IPS-20b (cell line): Measurements from ENCODE around the gene PHF2.

ENCODE experiments used
- H3K27ac ChIP-seq: one replicate; pipeline ENCODE4 v1.5.1; 2013; ENCODE audit warnings: low read length
- H3K27me3 ChIP-seq: 2 replicates; pipeline ENCODE4 v1.6.1; 2013; ENCODE audit warnings: mild to moderate bottlenecking, low read length, inconsistent platforms; ENCODE audit not compliant: insufficient read depth
- H3K36me3 ChIP-seq: 2 replicates; pipeline ENCODE4 v1.6.1; 2013; ENCODE audit warnings: low read depth, mild to moderate bottlenecking, inconsistent platforms, low read length, moderate library complexity; ENCODE audit not compliant: insufficient read depth
- H3K4me1 ChIP-seq: 2 replicates; pipeline ENCODE4 v1.6.1; 2013; ENCODE audit warnings: mild to moderate bottlenecking, control low read depth, inconsistent platforms, low read length, moderate library complexity; ENCODE audit not compliant: insufficient read depth
- H3K4me3 ChIP-seq: 2 replicates; pipeline ENCODE4 v1.5.1; 2013; ENCODE audit warnings: mild to moderate bottlenecking, low read length, inconsistent platforms
- H3K9ac ChIP-seq: 2 replicates; pipeline ENCODE4 v1.6.1; 2013; ENCODE audit warnings: low read depth, mild to moderate bottlenecking, inconsistent platforms, low read length, moderate library complexity
- H3K9me3 ChIP-seq: 2 replicates; pipeline ENCODE4 v1.6.1; 2013; ENCODE audit warnings: mild to moderate bottlenecking, low read depth, low read length, inconsistent platforms; ENCODE audit not compliant: insufficient read depth

PHF2 gene

GRCh38 chr9:93576258-93577077 is at the start of gene PHF2:
Gene PHF2 (plus strand): TSS chr9:93576584. CDS start chr9:93576774, 190 bp downstream.
- Histone ChIP-seq H3K4me1 (peaks cover 4% of the 10 kb centered on the region; the same call in 1 of the 2 replicates), H3K9ac (peak within 1 kb of the TSS; percentile 66; the same call in 1 of the 2 replicates), H3K27ac (no peak within 1 kb of the TSS), H3K27me3 (peaks cover 21% of the 10 kb centered on the region), H3K9me3 (no peaks in the 10 kb centered on the region), H3K36me3 (no peaks in the 10 kb centered on the region), H3K4me3 (peak within 1 kb of the TSS; percentile 75)

- Histone ChIP-seq H3K27me3 (no peaks in the 10 kb centered on the region), H3K27ac (no peak overlapping the region), H3K9me3 (no peaks in the 10 kb centered on the region), H3K9ac (no peak overlapping the region), H3K4me1 (no peaks in the 10 kb centered on the region), H3K4me3 (no peak overlapping the region), H3K36me3 (peaks cover 88% of the 10 kb centered on the region)
Observed at GRCh38 chr9:93531374-93531773, 45.0 kb upstream of the PHF2 start.

- Histone ChIP-seq H3K36me3 (peaks cover 87% of the 10 kb centered on the region), H3K4me3 (no peak overlapping the region), H3K9ac (no peak overlapping the region), H3K27ac (no peak overlapping the region), H3K9me3 (no peaks in the 10 kb centered on the region), H3K27me3 (no peaks in the 10 kb centered on the region), H3K4me1 (no peaks in the 10 kb centered on the region)
Observed at GRCh38 chr9:93532141-93532540, 44.2 kb upstream of the PHF2 start.

GRCh38 chr9:93533863-93534262 is 42.5 kb upstream of the PHF2 start:
- Histone ChIP-seq H3K27me3 (no peaks in the 10 kb centered on the region), H3K36me3 (peaks cover 77% of the 10 kb centered on the region), H3K27ac (no peak overlapping the region), H3K9me3 (no peaks in the 10 kb centered on the region), H3K4me3 (no peak overlapping the region), H3K9ac (no peak overlapping the region), H3K4me1 (no peaks in the 10 kb centered on the region)

GRCh38 chr9:93536167-93536566 is 40.2 kb upstream of the PHF2 start:
- Histone ChIP-seq H3K4me3 (no peak overlapping the region), H3K9ac (no peak overlapping the region), H3K27me3 (no peaks in the 10 kb centered on the region), H3K9me3 (no peaks in the 10 kb centered on the region), H3K4me1 (no peaks in the 10 kb centered on the region), H3K27ac (no peak overlapping the region), H3K36me3 (peaks cover 65% of the 10 kb centered on the region)

GRCh38 chr9:93536874-93537273 is 39.5 kb upstream of the PHF2 start:
- no peak overlapping the region for H3K27ac ChIP-seq
- peaks cover 63% of the 10 kb centered on the region for H3K36me3 ChIP-seq

GRCh38 chr9:93540305-93540704 is 36.1 kb upstream of the PHF2 start:
- H3K4me1 ChIP-seq = no peaks in the 10 kb centered on the region
- H3K9me3 ChIP-seq = no peaks in the 10 kb centered on the region
- peaks cover 60% of the 10 kb centered on the region for H3K36me3 ChIP-seq
- no peaks in the 10 kb centered on the region for H3K27me3 ChIP-seq
- no peak overlapping the region for H3K4me3 ChIP-seq
- H3K27ac ChIP-seq = no peak overlapping the region
- no peak overlapping the region for H3K9ac ChIP-seq

More at GRCh38 chr9:93536874-93537273, 39.5 kb upstream of the PHF2 start:
- H3K9ac ChIP-seq = no peak overlapping the region
- H3K4me1 ChIP-seq = no peaks in the 10 kb centered on the region
- no peak overlapping the region for H3K4me3 ChIP-seq
- H3K27me3 ChIP-seq = no peaks in the 10 kb centered on the region
- no peaks in the 10 kb centered on the region for H3K9me3 ChIP-seq

- H3K4me1 ChIP-seq = no peaks in the 10 kb centered on the region
- no peak overlapping the region for H3K9ac ChIP-seq
- H3K9me3 ChIP-seq = no peaks in the 10 kb centered on the region
- H3K4me3 ChIP-seq = no peak overlapping the region
- peaks cover 59% of the 10 kb centered on the region for H3K36me3 ChIP-seq
- H3K27me3 ChIP-seq = no peaks in the 10 kb centered on the region
- H3K27ac ChIP-seq = no peak overlapping the region
Observed at GRCh38 chr9:93541005-93541404, 35.4 kb upstream of the PHF2 start.

- no peaks in the 10 kb centered on the region for H3K4me1 ChIP-seq
- H3K27me3 ChIP-seq = no peaks in the 10 kb centered on the region
- no peaks in the 10 kb centered on the region for H3K9me3 ChIP-seq
- H3K4me3 ChIP-seq = no peak overlapping the region
- no peak overlapping the region for H3K9ac ChIP-seq
- H3K36me3 ChIP-seq = peaks cover 59% of the 10 kb centered on the region
- no peak overlapping the region for H3K27ac ChIP-seq
Observed at GRCh38 chr9:93541581-93542349, 34.6 kb upstream of the PHF2 start.

- Histone ChIP-seq H3K9me3 (no peaks in the 10 kb centered on the region), H3K4me1 (no peaks in the 10 kb centered on the region), H3K27me3 (no peaks in the 10 kb centered on the region), H3K4me3 (no peak overlapping the region), H3K9ac (no peak overlapping the region), H3K36me3 (peaks cover 67% of the 10 kb centered on the region), H3K27ac (no peak overlapping the region)
Observed at GRCh38 chr9:93543117-93543516, 33.3 kb upstream of the PHF2 start.

- no peaks in the 10 kb centered on the region for H3K9me3 ChIP-seq
- H3K27ac ChIP-seq = no peak overlapping the region
- H3K9ac ChIP-seq = no peak overlapping the region
- no peaks in the 10 kb centered on the region for H3K27me3 ChIP-seq
- H3K4me3 ChIP-seq = no peak overlapping the region
- peaks cover 72% of the 10 kb centered on the region for H3K36me3 ChIP-seq
- no peaks in the 10 kb centered on the region for H3K4me1 ChIP-seq
Observed at GRCh38 chr9:93546356-93546755, 30.0 kb upstream of the PHF2 start.

- no peaks in the 10 kb centered on the region for H3K4me1 ChIP-seq
- no peaks in the 10 kb centered on the region for H3K9me3 ChIP-seq
- no peaks in the 10 kb centered on the region for H3K27me3 ChIP-seq
- H3K27ac ChIP-seq = no peak overlapping the region
- H3K36me3 ChIP-seq = peaks cover 69% of the 10 kb centered on the region
- no peak overlapping the region for H3K4me3 ChIP-seq
- no peak overlapping the region for H3K9ac ChIP-seq
Observed at GRCh38 chr9:93549611-93550010, 26.8 kb upstream of the PHF2 start.
